Fibroblast of gingiva (primary cell): ENCODE results near the gene PIP4K2B.

ENCODE experiments used
- DNase-seq: peaks from one replicate; pipeline ENCODE4 v3.0.0-alpha.2; 2011; ENCODE audit warnings: low read depth

Gene PIP4K2B

DNA sequence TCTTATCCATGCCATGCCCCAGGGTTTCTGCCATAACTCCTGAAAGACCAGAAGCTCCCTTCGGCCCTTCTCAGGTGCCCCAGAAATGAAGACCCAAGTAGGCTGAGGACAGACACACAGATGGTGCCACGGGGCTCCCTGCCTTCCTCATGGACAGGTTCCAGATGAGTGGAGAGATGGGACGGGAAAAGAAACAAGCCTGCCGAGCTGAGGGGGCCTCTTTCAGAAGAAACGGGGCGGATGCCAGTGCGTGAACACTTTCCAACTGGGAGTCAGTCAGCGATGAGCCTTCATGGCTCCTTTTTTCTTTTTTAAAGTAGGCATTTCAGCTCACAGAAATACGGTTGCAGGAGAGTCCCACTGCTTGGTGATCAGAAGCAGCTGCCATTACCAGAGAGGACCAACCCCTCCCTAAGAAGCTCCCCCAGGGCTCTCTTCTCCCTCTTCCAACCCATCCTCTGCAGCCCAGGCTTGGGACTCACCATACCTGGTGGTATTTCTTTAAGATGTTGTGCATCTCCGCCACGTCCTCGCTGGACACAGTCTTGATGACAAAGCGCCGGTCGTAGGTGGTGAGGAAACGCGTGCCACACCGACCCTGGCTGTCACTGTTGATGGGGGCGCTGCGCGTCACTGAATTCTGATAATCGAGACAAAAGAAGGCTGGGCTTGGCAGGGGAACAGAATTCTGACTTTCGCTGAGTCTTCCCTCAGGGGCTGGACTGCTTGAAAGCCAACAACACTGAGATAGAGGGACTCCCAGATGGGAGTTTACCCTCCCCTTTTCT lies 19.2 kb downstream of the PIP4K2B start:
- no peak for DNase-seq

DNA sequence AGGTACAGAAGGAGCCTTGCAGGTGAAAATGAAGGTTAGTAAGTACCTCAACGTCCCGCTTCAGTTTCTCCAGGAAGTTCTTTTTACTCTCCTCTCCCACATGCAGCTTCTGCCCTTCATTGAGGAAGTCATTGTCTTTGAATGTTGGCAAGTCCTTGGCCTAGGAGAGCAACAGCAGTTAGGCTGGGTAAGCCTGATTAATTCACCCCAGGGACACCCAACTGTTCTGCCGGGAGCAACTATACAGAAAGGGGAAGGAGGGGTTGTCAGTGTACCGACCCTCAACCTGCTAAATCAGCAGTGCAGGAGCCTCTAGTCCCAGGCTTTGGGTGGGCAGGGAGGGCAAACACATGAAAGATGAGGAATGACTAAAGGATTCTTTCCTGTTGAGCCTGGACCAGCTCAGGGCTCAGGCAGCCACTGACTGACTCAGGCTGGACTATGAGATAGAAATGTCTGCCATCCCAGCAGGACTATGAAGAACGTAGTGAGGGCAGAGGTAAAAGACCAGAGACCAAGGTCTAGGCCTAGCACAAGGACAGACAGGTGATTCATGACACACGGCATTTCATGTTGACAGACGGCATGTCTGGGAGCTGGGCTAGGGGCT lies 21.6 kb downstream of the PIP4K2B start:
- no peak for DNase-seq

GRCh38 chr17:38773258-38773657 lies 26.1 kb downstream of the PIP4K2B start:
- no peak for DNase-seq

GRCh38 chr17:38768417-38768816 lies 30.9 kb downstream of the PIP4K2B start:
- DNase-seq = no peak

DNA sequence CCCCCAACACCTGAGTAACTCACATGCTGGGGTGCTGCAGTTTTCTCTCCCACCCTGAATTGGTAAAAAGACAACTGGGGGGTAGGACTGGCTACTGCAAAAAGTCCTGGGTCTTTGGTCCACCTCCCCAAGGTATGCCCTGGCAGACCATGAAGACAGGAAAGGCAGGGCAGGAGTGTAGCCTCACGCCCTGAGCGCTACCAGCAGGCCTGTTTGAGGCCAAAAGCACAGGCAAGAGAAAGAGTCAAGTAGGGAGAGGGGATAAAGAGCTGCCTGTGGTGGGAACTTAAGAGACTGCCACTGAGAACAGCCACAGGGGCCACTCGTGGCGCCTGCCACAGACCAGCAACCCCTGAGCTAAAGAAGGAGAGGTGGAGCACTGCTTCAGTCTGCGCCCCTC lies 33.0 kb downstream of the PIP4K2B start:
- no peak for DNase-seq

DNA sequence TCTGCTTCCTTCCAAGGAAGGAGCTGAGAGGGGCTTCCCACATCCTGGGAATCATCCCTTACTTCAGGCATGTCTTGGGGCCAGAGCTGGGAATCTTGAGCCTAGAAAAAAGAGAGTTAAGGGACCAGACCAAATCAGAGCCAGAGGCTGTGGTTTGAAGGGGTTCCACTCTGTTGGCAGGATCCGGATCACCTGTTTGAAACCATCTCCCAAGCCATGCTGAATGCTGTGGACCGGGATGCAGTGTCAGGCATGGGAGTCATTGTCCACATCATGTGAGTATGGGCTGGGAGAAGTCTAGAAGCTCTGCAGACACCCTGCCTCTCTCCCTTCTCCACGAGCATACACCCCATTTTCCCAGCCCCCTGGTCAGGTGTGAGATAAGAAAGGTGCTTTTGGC lies 37.1 kb downstream of the PIP4K2B start:
- DNase-seq = no peak

DNA sequence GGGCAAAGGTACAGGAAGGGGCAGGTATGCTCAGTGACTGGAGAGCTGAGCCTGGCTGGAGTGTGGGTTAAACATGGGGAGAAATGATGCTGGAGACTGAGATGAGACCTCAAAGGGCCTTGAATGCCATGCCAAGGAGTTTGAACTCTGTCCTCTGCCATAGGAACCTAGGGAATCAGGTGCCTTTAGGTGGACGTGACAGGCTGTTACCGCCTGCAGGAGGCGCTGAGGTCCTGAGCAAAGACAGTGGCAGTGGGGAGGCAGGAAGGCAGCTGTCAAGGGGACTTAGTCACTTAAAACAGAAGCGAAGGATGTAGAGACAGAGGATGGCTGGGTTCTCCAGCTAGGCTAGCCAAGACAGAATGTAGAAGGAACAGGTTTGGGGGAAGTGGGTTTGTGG lies 37.7 kb downstream of the PIP4K2B start:
- DNase-seq = no peak

GRCh38 chr17:38753071-38753506 lies 46.3 kb downstream of the PIP4K2B start:
- DNase-seq = no peak

DNA sequence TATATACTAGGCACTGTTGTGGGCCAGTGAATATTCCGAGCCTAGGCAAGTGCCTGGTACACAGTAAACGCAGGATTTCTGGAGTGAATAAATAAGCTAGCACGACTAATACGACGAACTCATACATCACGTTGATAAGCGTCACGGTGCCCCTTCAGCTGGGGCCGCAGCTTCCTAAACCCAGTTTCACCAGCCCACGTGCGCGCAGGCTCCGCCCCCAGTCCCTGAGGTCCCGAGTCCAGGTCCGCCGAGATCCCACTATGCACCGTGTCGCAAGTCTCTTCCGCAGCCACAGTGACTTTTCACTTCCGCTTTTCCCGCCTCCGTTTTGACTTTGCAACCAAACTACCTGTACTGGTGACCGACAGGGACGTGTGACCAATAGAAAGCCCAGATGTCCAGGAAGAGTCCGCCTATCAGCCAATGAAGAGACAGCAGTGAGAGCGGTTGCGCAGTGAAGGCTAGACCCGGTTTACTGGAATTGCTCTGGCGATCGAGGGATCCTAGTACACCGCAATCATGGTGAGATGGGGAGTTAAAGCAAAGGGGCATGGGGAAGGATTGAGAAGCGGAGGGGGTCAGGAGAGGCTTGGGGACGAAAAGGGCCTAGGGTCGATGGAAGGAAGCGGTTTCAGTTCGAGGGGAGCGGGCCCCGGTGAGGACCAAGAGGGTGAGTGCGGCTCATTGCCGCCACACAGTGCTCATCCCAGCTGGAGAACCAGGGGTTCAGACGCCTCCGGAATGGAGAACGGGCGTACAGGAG lies 46.9 kb downstream of the PIP4K2B start, which contains the start of gene PSMB3:
Gene PSMB3, plus strand, starts transcription at position 434 of the 763 bp plus-strand sequence. Its CDS starts 86 bp downstream, at position 520.
- peak; percentile 99 for DNase-seq

DNA sequence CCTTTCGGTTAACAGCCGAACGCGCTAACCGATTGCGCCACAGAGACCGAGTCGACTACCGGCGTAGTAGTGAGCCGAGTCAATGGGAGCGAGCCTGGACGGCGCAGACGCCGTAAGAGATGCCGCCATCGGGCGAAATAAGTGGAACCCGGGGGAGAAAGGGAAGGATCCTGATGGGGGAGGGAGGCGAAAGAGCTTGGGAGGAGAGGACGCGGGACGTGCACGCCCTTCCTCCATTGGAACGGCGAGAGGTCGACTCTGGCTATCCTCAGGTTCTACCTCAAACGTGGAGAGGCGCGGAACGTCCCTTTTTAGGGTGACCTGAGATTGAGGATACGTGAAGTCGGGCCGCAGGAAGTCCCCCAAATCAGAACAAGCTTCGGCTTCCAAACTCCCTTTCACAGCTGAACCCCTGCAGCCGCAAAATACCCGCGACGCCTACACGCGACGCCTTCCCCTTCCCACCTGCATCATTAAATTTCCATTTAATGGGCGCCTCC lies 47.5 kb downstream of the PIP4K2B start:
- DNase-seq = peak; percentile 81

DNA sequence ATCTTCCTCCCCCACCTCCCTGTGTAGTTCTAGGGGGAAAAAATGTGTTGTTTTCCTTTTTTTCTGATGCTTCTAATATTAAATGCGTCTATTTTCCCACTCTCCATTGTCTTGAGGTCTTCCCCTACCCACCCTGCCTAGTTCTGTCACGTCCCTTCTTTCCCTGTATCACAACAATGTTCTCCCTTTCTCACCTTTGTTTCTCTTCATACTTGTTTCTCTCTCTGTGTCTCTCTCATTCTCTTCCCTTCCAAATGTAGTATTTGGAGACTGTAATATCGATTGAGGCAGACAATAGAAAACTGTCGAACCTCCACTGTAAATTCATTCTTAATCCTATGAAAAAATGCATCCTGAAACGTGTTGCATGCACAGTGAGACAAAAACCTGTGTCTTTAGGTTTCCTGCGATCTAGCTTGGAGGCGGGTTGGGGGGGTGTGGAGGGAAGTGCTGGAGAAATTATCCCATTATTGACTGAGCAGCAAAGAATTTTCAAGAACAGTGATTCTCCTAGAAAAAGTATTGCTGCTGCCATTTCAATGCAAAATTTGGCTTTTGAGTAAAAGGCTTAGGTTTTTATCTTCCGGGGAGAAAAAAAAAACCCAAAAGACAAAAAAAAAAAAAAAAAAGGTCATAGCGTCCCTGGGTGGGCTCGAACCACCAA lies 48.1 kb downstream of the PIP4K2B start:
- no peak for DNase-seq

- no peak for DNase-seq
Observed at GRCh38 chr17:38750312-38751121, 48.8 kb downstream of the PIP4K2B start.

GRCh38 chr17:38750044-38750311 lies 49.4 kb downstream of the PIP4K2B start:
- no peak for DNase-seq

GRCh38 chr17:38749223-38750043 lies 49.9 kb downstream of the PIP4K2B start:
- DNase-seq = peak; percentile 46

DNA sequence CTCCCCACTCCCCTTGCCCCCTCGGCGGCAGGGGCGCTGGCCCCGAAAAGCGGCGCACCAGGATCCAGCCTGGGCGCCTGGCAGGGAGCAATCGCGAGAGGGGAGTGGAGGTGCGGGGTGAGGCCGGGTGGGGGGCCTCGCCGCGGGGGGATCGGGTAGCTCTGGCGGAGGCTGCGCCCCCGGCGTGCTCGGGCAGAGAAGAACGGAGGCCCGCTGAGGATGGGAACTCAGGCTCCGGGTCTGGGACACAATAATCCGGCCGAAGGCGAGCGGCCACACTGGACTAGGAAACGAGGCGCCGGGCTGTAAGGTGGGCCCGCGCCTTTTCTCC lies 50.5 kb downstream of the PIP4K2B start:
- no peak for DNase-seq

GRCh38 chr17:38748149-38748891 lies 51.0 kb downstream of the PIP4K2B start, which contains the start of gene PCGF2:
Gene PCGF2 (minus strand): TSS chr17:38748336. CDS start chr17:38740402, 7,934 bp downstream.
- DNase-seq = peak; percentile 78

GRCh38 chr17:38747463-38748148 lies 51.8 kb downstream of the PIP4K2B start:
- DNase-seq = no peak

DNA sequence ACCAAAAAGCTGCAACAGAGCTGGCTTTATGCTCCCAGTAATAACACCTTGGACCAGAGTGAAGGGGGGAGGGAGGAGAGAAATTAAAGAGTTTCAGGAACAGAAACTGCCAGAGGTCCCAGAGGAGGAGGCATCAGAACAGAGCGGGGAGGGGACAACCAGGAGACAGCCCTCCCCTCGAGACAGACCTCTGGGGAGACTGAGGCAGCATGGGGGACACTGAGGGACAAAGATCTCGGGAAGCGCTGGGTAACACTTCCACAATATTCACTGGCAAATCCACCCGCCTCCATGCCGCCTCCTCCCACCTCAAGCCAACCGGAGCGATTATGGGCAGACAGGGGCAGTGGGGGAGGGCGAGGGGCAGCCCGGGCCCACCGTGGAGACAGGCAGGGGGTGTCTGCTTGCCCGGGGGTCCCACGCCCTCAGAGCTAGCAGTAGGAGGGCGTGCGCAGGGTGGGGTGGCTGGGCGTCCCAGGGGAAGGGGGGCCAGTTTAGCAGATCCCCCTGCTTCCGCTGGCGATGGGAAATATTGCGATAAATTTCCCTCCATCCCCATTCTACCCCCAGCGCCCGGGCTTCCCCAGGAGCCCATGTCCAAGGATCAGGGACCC lies 52.4 kb downstream of the PIP4K2B start:
- no peak for DNase-seq
